Activated gamma-delta T cell treated with anti-CD3 and anti-CD28 coated beads, Interleukin-2, amount 50 U/mL, for 16 hours (primary cell): ENCODE results near the gene PLEKHM2.

Experiments used
- DNase-seq: peaks from one replicate; pipeline ENCODE4 v3.0.0-alpha.2; 2020; ENCODE audit warnings: low read depth

Gene PLEKHM2

DNA sequence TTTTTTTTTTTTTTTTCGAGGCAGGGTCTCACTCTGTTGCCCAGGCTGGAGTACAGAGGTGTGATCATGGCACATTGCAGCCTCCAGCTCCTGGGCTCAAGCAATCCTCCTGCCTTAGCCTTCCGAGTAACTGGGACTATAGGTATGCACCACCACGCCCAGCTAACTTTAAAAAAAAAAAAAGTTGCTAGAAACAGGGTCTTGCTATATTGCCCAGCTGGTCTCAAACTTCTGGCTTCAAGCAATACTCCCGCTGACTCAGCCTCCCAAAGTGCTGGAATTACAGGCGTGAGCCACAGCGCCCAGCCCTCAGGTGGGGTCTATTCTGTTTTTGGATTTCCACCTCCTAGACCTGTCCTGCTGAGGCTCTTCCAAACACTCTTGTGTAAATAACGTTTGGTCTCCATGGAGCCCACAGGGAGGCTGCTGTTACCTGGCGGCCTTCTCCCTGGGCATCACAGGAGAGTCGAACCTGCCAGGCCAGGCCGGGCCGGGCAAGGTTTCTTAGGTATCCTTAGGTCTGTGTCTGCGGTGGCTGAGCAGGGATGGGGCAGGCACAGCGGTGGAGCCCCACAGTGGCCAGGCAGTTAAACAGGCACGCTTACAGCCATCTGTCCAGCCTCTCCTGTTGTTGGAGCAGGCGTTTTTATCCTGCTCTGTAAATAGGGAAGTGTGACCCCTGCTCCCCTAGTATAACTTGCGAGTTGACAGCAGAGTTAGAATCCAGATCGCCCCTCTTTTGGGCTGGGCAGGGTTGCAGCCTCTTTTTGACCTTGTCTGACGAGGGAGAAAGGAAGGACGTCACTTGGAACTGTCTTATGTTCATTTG lies 18.8 kb downstream of the PLEKHM2 start:
- DNase-seq = no peak

- no peak for DNase-seq
Observed at GRCh38 chr1:15703562-15703961, 19.4 kb downstream of the PLEKHM2 start.

- DNase-seq = no peak
Observed at GRCh38 chr1:15704526-15705183, 20.5 kb downstream of the PLEKHM2 start.

- DNase-seq = no peak
Observed at GRCh38 chr1:15705184-15705566, 21.1 kb downstream of the PLEKHM2 start.

DNA sequence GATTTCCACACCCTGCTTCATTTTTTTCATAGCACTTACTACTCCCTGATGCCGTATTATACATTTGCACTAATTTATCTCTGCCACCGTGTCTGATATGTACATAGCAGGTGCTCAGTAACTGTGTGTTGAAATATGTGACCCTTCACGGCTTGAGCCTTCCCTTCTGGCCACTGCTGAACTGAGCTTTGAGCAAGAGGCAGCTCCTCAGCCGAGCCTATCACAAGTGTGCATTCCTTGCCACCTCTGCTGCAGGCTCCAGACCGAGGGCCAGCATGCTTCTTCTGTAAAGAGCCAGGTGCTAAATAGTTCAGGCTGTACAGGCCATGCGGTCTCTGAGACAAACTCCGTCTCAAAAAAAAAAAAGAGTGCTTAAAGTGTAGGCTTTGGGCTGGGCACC lies 22.6 kb downstream of the PLEKHM2 start:
- no peak for DNase-seq

DNA sequence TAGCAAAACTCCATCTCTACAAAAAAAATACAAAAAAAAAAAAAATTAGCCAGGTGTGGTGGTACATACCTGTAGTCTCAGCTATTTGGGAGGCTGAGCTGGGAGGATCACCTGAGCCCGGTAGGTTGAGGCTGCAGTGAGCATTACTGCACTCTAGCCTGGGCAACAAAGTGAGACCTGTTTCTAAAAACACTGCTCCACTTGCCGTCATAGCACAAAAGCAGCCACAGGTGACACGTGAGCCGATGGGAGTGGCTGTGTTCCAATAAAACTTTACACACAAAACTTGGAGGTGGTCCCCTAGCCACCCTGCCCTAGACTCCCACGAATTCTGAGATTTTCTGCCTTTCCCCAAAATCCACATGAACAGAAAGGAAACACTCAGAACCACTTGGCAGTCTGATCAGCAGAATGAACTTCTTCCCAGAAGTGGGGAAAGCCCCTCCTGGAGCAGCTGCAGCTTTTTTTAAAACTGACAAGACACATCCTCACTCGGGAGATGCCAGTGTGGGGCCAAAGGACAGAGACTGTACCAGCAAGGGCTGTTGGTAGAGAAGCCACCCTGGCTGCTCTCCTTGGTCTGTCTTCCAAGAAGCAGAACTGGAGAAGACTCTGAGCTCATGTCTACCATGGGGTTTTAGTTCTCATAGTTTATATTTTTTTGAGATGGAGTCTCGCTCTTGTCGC lies 23.3 kb downstream of the PLEKHM2 start:
- DNase-seq = no peak

DNA sequence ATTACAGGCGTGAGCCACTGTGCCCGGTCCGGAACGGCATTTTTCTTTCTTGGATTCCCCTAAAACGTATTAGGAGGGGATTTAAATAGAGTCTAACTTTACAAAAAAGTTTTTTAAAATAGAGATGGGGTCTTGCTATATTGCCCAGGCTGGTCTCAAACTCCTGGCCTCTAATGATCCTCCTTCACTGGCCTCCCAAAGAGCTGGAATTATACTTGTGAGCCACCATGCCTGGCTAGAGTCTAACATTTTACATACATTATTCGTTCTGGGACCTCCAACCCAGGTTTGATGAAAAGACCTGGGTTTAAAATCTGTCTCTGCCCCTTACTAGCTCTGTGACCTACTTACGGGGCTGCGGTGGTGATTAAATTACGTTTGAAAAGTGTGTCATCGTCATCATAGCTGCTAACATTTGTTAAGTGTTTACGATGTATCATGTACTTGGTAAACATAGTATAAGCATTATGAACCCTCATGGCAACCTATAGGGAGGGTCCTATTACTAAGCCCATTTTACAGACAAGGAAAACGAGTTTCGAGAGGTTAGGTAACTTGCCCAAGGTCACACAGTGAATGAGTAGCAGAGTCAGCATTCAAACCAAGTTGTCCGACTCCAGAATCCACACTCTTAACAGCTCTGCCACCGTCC lies 24.5 kb downstream of the PLEKHM2 start:
- DNase-seq = no peak

DNA sequence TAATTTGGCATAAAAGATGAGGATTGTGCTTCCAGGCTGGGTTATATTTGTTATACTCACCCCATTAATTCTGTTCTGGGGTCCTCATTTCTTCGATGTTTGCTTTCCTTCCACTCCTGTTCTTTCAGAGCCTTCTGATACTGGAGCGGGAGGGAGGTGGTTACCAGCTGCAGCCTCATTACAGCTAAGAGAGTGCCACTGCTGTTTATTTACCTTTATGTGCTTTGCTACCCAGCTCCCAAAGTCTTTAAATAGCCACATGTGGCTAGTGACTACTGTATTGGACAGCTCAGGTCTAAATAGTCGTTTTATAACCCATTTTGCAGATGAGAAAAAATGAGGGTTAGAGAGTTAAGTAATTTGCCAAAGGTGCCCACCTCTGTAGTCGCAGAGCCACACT lies 25.1 kb downstream of the PLEKHM2 start:
- no peak for DNase-seq

DNA sequence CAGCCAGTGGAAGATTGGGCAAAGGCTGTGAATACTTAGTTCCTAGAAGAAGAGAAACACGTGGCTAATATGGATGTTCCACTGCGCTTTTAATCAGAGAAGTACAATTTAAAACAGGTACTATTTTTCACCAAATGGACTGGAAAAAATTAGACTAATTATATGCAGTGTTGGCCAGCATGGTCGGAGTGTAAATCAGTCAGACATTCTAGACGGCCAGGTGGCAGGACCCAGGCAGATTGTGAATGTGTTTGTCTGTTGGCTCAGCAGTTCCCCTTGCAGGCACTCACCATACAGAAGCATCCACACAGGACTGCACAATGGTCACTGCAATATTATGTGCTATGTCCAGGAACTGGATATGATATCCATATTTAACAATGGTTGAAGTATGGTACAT lies 28.0 kb downstream of the PLEKHM2 start:
- no peak for DNase-seq

GRCh38 chr1:15714406-15715136 lies 30.5 kb downstream of the PLEKHM2 start:
- no peak for DNase-seq

GRCh38 chr1:15717418-15718125 lies 33.5 kb downstream of the PLEKHM2 start:
- DNase-seq = no peak

GRCh38 chr1:15718199-15718601 lies 34.1 kb downstream of the PLEKHM2 start:
- DNase-seq = no peak

GRCh38 chr1:15719381-15720120 lies 35.4 kb downstream of the PLEKHM2 start:
- DNase-seq = no peak

- DNase-seq = no peak
Observed at GRCh38 chr1:15720861-15721260, 36.7 kb downstream of the PLEKHM2 start.

DNA sequence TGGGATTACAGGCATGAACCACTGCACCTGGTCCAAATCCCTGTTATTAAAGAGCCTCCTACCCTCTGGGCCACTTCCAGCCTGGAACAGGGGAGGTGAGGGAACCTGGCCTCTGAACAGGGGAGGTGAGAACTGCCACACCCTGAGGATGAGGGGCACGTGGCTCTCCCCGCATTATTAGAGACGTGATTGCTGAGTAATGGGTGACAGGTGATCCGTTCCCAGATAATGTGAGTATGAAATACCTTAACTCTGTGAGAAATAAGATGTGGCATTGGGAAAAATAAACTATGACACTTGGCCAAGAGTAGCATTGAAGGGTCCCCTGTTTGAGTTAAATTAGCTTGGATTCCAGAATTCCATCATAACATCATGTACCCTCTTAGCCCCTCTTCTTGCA lies 38.3 kb downstream of the PLEKHM2 start:
- no peak for DNase-seq

DNA sequence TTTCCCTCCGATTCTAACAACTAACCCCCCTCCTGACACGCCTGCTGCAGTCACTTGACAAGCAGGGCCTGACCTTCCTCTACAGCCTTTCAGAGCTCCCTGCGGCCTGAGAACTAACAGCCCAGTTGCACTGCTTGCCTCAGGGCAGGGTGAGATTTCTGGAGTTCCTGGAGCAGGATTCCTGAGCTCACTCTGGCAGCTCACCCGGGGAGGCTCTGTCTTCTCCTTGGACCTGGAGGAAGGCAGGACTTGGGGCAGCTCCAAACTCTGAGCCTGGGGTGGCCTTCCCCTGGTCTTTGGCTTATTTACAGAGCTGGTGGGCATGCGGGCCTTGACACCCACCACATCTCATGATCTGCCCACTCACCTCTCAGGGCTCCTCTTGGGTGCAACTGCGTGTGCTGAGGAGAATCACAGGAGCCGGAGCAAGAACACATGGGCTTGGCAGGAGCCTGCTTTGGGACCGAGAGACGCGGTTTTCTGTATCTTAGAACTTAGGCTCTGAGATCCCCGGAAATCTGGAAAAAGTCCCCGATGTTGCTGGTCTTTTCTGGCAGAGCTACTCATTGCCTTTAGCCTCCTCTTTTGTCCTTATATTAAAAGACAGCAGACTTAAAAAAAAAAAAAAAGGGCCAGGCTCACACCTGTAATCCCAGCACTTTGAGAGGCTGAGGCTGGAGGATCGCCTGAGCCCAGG lies 38.9 kb downstream of the PLEKHM2 start:
- no peak for DNase-seq

- no peak for DNase-seq
Observed at GRCh38 chr1:15723631-15724246, 39.6 kb downstream of the PLEKHM2 start.

- no peak for DNase-seq
Observed at GRCh38 chr1:15724949-15725880, 41.1 kb downstream of the PLEKHM2 start.
